HCT116 (cell line): ENCODE results near the gene CRCP.

ENCODE experiments used
- CEBPB ChIP-seq: IDR thresholded peaks from 2 replicates; pipeline ENCODE4 v1.6.1; 2012; ENCODE audit warnings: low read depth
- EGR1 ChIP-seq: IDR thresholded peaks from 2 replicates; pipeline ENCODE4 v1.6.1; 2012; ENCODE audit warnings: low read depth
- EZH2 ChIP-seq: fragments of 200-600 bp; sonication (generic); IDR thresholded peaks from 2 replicates; pipeline ENCODE4 v1.6.1; 2017; ENCODE audit warnings: antibody characterized with exemption, mixed run types
- JUND ChIP-seq: IDR thresholded peaks from 2 replicates; pipeline ENCODE4 v1.6.1; 2012
- POLR2A ChIP-seq: IDR thresholded peaks from 2 replicates; pipeline ENCODE4 v1.7.0; 2011; ENCODE audit warnings: borderline replicate concordance; ENCODE audit not compliant: insufficient read depth, insufficient read length; ENCODE audit errors: extremely low read depth
- POLR2AphosphoS5 ChIP-seq: IDR thresholded peaks from 2 replicates; pipeline ENCODE4 v1.6.1; 2011; ENCODE audit warnings: mild to moderate bottlenecking, low read depth, low read length, moderate library complexity
- RAD21 ChIP-seq: IDR thresholded peaks from 2 replicates; pipeline ENCODE4 v1.6.1; 2012; ENCODE audit warnings: low read depth, mild to moderate bottlenecking
- SIN3A ChIP-seq: IDR thresholded peaks from 2 replicates; pipeline ENCODE4 v1.6.1; 2012; ENCODE audit warnings: low read depth
- YY1 ChIP-seq: IDR thresholded peaks from 2 replicates; pipeline ENCODE4 v1.6.1; 2011; ENCODE audit warnings: low read length, low read depth, moderate library complexity, mild to moderate bottlenecking; ENCODE audit not compliant: insufficient replicate concordance; ENCODE audit errors: extremely low read depth
- TF ChIP-seq, protein P1 (sequence below), 3 experiments: fragments of 200-600 bp in 1 of 3; sonication (generic) in 1 of 3; IDR thresholded peaks in 2 of 3; conservative IDR thresholded peaks in 1 of 3; 2 replicates each; pipeline ENCODE4 v1.5.1; 2012 to 2017; ENCODE audit warnings: low read depth in 2 of 3, low read length in 2 of 3, antibody characterized with exemption in 1 of 3, borderline replicate concordance in 1 of 3, control low read depth in 1 of 3, mild to moderate bottlenecking in 1 of 3, mixed read lengths in 1 of 3, mixed run types in 1 of 3, moderate library complexity in 1 of 3; ENCODE audit not compliant: insufficient read depth in 1 of 3
- TF ChIP-seq, protein P2 (sequence below): IDR thresholded peaks from 2 replicates; pipeline ENCODE4 v1.6.1; 2012; ENCODE audit warnings: low read depth
- TF ChIP-seq, protein P3 (sequence below): IDR thresholded peaks from 2 replicates; pipeline ENCODE4 v1.6.1; 2011; ENCODE audit warnings: mild to moderate bottlenecking, low read length, moderate library complexity; ENCODE audit not compliant: insufficient replicate concordance; ENCODE audit errors: extremely low read depth
- TF ChIP-seq, protein P4 (sequence below): IDR thresholded peaks from 2 replicates; pipeline ENCODE4 v1.6.1; 2012

DNA sequence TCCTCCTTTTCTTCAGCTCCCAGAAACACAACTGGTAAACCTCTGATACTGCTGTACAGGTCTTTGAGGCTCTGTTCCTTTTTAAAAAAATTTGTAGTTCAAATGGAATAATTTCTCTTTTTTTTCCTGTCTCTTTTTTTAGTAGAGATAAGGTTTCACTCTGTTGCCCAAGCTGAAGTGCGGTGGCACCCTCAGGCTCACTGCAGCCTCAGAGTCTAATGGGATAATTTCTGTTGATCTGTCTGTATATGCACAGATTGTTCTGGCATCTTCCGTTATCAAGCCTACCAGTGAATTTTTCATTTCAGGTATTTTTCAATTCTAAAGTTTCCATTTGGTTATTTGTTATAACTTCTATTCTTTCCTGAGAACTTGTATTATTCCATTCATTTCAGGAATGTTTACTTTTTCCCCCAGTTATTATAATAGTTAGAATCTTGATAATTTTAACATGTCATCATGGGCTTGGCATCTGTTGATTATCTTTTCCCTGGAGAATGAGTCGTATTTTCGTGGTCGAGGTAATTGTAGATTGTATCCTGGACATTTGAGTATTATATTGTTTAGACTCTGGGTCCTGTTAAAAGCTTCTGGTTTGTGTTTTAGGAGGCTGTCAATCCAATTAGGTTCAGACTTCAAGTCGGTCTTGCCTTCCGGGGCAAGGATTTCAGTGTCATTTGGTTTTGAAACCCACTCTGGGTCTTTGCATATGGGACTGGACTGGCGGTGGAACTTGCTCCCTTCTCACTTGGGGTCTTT, 24.5 kb downstream of the CRCP start:
- TF ChIP-seq, protein P1, sequence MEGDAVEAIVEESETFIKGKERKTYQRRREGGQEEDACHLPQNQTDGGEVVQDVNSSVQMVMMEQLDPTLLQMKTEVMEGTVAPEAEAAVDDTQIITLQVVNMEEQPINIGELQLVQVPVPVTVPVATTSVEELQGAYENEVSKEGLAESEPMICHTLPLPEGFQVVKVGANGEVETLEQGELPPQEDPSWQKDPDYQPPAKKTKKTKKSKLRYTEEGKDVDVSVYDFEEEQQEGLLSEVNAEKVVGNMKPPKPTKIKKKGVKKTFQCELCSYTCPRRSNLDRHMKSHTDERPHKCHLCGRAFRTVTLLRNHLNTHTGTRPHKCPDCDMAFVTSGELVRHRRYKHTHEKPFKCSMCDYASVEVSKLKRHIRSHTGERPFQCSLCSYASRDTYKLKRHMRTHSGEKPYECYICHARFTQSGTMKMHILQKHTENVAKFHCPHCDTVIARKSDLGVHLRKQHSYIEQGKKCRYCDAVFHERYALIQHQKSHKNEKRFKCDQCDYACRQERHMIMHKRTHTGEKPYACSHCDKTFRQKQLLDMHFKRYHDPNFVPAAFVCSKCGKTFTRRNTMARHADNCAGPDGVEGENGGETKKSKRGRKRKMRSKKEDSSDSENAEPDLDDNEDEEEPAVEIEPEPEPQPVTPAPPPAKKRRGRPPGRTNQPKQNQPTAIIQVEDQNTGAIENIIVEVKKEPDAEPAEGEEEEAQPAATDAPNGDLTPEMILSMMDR (IDR thresholded peaks at IDR 0.05 in 2 of 3, conservative IDR thresholded peaks at IDR 0.05 in 1 of 3; ENCODE audit: borderline replicate concordance in 1 of 3, insufficient read depth in 1 of 3, low read depth in 2 of 3, low read length in 2 of 3), result no peak
- no peak for TF ChIP-seq RAD21
- TF ChIP-seq JUND, result no peak
- TF ChIP-seq, protein P2, sequence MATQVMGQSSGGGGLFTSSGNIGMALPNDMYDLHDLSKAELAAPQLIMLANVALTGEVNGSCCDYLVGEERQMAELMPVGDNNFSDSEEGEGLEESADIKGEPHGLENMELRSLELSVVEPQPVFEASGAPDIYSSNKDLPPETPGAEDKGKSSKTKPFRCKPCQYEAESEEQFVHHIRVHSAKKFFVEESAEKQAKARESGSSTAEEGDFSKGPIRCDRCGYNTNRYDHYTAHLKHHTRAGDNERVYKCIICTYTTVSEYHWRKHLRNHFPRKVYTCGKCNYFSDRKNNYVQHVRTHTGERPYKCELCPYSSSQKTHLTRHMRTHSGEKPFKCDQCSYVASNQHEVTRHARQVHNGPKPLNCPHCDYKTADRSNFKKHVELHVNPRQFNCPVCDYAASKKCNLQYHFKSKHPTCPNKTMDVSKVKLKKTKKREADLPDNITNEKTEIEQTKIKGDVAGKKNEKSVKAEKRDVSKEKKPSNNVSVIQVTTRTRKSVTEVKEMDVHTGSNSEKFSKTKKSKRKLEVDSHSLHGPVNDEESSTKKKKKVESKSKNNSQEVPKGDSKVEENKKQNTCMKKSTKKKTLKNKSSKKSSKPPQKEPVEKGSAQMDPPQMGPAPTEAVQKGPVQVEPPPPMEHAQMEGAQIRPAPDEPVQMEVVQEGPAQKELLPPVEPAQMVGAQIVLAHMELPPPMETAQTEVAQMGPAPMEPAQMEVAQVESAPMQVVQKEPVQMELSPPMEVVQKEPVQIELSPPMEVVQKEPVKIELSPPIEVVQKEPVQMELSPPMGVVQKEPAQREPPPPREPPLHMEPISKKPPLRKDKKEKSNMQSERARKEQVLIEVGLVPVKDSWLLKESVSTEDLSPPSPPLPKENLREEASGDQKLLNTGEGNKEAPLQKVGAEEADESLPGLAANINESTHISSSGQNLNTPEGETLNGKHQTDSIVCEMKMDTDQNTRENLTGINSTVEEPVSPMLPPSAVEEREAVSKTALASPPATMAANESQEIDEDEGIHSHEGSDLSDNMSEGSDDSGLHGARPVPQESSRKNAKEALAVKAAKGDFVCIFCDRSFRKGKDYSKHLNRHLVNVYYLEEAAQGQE, result no peak
- TF ChIP-seq EGR1, result no peak
- TF ChIP-seq, protein P3, sequence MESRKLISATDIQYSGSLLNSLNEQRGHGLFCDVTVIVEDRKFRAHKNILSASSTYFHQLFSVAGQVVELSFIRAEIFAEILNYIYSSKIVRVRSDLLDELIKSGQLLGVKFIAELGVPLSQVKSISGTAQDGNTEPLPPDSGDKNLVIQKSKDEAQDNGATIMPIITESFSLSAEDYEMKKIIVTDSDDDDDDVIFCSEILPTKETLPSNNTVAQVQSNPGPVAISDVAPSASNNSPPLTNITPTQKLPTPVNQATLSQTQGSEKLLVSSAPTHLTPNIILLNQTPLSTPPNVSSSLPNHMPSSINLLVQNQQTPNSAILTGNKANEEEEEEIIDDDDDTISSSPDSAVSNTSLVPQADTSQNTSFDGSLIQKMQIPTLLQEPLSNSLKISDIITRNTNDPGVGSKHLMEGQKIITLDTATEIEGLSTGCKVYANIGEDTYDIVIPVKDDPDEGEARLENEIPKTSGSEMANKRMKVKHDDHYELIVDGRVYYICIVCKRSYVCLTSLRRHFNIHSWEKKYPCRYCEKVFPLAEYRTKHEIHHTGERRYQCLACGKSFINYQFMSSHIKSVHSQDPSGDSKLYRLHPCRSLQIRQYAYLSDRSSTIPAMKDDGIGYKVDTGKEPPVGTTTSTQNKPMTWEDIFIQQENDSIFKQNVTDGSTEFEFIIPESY, result no peak
- TF ChIP-seq SIN3A, result no peak
- TF ChIP-seq POLR2A, result no peak
- TF ChIP-seq CEBPB, result no peak
- TF ChIP-seq, protein P4, sequence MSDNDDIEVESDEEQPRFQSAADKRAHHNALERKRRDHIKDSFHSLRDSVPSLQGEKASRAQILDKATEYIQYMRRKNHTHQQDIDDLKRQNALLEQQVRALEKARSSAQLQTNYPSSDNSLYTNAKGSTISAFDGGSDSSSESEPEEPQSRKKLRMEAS, result no peak
- no peak for TF ChIP-seq POLR2AphosphoS5
- no peak for TF ChIP-seq YY1
- no peak for TF ChIP-seq EZH2
